Smooth muscle cell (in vitro differentiated cells): ENCODE data around the gene POLD1. TPM values are rescaled to one million over a fixed set of nuclear protein-coding genes. Genes with fewer than 3 reads are reported as not detected.

Experiments used
- DNase-seq: peaks from one replicate; lab custom pipeline; 2025; ENCODE audit not compliant: unreplicated experiment; lab: John Stamatoyannopoulos, UW
- H2AFZ ChIP-seq: fragments of 200-600 bp; sonication (generic); 2 replicates; pipeline ENCODE4 v1.6.0; 2016; ENCODE audit warnings: antibody characterized with exemption, low read depth, mild to moderate bottlenecking
- H3F3A ChIP-seq: fragments of 200-600 bp; sonication (generic); 2 replicates; pipeline ENCODE4 v1.6.0; 2017; ENCODE audit warnings: antibody characterized with exemption, low read depth
- H3K27ac ChIP-seq: fragments of 200-600 bp; sonication (generic); 2 replicates; pipeline ENCODE4 v1.5.1; 2016; ENCODE audit warnings: low read depth, mild to moderate bottlenecking
- H3K27me3 ChIP-seq: fragments of 200-600 bp; sonication (generic); 2 replicates; pipeline ENCODE4 v1.6.1; 2016; ENCODE audit warnings: low read depth, mild to moderate bottlenecking
- H3K36me3 ChIP-seq: fragments of 200-600 bp; sonication (generic); 2 replicates; pipeline ENCODE4 v1.5.1; 2016; ENCODE audit warnings: low read depth
- H3K4me1 ChIP-seq: fragments of 200-600 bp; sonication (generic); 2 replicates; pipeline ENCODE4 v1.5.1; 2016; ENCODE audit warnings: low read depth
- H3K4me2 ChIP-seq: fragments of 200-600 bp; sonication (generic); 2 replicates; pipeline ENCODE4 v1.6.0; 2016; ENCODE audit warnings: mild to moderate bottlenecking
- H3K4me3 ChIP-seq: fragments of 200-600 bp; sonication (generic); 2 replicates; pipeline ENCODE4 v1.5.1; 2016; ENCODE audit warnings: mild to moderate bottlenecking
- H3K79me2 ChIP-seq: fragments of 200-600 bp; sonication (generic); 2 replicates; pipeline ENCODE4 v1.6.0; 2016; ENCODE audit warnings: low read depth, mild to moderate bottlenecking
- H3K9ac ChIP-seq: fragments of 200-600 bp; sonication (generic); 2 replicates; pipeline ENCODE4 v1.6.0; 2016; ENCODE audit warnings: low read depth
- H3K9me3 ChIP-seq: fragments of 200-600 bp; sonication (generic); replicated peaks from 2 replicates; pipeline ENCODE4 v1.5.1; 2016; ENCODE audit warnings: low read depth
- H4K20me1 ChIP-seq: fragments of 200-600 bp; sonication (generic); 2 replicates; pipeline ENCODE4 v1.6.0; 2016; ENCODE audit warnings: low read depth
- WGBS: methylation state at CpG from one replicate; pipeline ENCODE4 v1.1.7; 2016; ENCODE audit warnings: low lambda C conversion rate; 5-methylcytosine and 5-hydroxymethylcytosine counted together
- polyA plus RNA-seq: library from polyadenylated mRNA; unstranded; fragments of >200 nt; fragmentation: Nextera tagmentation; extraction: Ambion mirVana; gene quantifications from 2 replicates; pipeline ENCODE4 v1.2.1, GENCODE V29; 2016
- total RNA-seq: library from RNA; depleted of rRNA; stranded (reverse); fragments of >200 nt; gene quantifications from 2 replicates; pipeline ENCODE4 v1.2.3, GENCODE V29; 2014
- TF ChIP-seq, protein P1 (sequence below): fragments of 200-600 bp; sonication (generic); IDR thresholded peaks from 2 replicates; pipeline ENCODE4 v1.5.1; 2017; ENCODE audit warnings: borderline replicate concordance, mild to moderate bottlenecking, antibody characterized with exemption; ENCODE audit not compliant: insufficient read depth, poor library complexity, severe bottlenecking

Gene POLD1
- total and polyA plus RNA-seq, 2 experiments from 2014 or later = 14.9 to 37.6 TPM

- no peak overlapping the region for H2AFZ ChIP-seq
- H3K27me3 ChIP-seq = no peaks in the 10 kb centered on the region
Measured at GRCh38 chr19:50427318-50427925, 43.3 kb downstream of the POLD1 start.

DNA sequence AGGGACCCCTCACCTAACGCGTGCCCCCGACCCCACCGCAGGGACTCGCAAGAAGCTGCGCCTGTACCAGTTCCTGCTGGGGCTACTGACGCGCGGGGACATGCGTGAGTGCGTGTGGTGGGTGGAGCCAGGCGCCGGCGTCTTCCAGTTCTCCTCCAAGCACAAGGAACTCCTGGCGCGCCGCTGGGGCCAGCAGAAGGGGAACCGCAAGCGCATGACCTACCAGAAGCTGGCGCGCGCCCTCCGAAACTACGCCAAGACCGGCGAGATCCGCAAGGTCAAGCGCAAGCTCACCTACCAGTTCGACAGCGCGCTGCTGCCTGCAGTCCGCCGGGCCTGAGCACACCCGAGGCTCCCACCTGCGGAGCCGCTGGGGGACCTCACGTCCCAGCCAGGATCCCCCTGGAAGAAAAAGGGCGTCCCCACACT lies 43.9 kb downstream of the POLD1 start:
- 24% methylated on average over 31 of the region's 38 CpGs for WGBS
- Histone ChIP-seq H3K27me3 (no peaks in the 10 kb centered on the region), H4K20me1 (no peaks in the 10 kb centered on the region), H3K4me2 (peak overlapping the region; percentile 75), H3K4me3 (peak overlapping the region; percentile 40), H3K9me3 (no peaks in the 10 kb centered on the region), H3K79me2 (no peaks in the 10 kb centered on the region), H2AFZ (no peak overlapping the region), H3K27ac (no peak overlapping the region), H3K9ac (no peak overlapping the region), H3K4me1 (peaks cover 9% of the 10 kb centered on the region), H3K36me3 (no peaks in the 10 kb centered on the region), H3F3A (no peaks in the 10 kb centered on the region)
- peak; percentile 19 for DNase-seq
- TF ChIP-seq, protein P1, sequence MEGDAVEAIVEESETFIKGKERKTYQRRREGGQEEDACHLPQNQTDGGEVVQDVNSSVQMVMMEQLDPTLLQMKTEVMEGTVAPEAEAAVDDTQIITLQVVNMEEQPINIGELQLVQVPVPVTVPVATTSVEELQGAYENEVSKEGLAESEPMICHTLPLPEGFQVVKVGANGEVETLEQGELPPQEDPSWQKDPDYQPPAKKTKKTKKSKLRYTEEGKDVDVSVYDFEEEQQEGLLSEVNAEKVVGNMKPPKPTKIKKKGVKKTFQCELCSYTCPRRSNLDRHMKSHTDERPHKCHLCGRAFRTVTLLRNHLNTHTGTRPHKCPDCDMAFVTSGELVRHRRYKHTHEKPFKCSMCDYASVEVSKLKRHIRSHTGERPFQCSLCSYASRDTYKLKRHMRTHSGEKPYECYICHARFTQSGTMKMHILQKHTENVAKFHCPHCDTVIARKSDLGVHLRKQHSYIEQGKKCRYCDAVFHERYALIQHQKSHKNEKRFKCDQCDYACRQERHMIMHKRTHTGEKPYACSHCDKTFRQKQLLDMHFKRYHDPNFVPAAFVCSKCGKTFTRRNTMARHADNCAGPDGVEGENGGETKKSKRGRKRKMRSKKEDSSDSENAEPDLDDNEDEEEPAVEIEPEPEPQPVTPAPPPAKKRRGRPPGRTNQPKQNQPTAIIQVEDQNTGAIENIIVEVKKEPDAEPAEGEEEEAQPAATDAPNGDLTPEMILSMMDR = no peak

More at GRCh38 chr19:50427318-50427925, 43.3 kb downstream of the POLD1 start:
- peak overlapping the region; percentile 40 for H3K4me3 ChIP-seq
- no peaks in the 10 kb centered on the region for H4K20me1 ChIP-seq
- H3F3A ChIP-seq = no peaks in the 10 kb centered on the region
- TF ChIP-seq, protein P1 = no peak
- DNase-seq = no peak
- no peak overlapping the region for H3K27ac ChIP-seq
- H3K36me3 ChIP-seq = no peaks in the 10 kb centered on the region
- no peaks in the 10 kb centered on the region for H3K79me2 ChIP-seq
- H3K9me3 ChIP-seq = no peaks in the 10 kb centered on the region
- peak overlapping the region; percentile 75 for H3K4me2 ChIP-seq
- H3K4me1 ChIP-seq = peaks cover 4% of the 10 kb centered on the region
- no peak overlapping the region for H3K9ac ChIP-seq
- WGBS = 90% methylated on average over 25 of the region's 26 CpGs

GRCh38 chr19:50428772-50429463 lies 44.8 kb downstream of the POLD1 start:
- peaks cover 9% of the 10 kb centered on the region for H3K4me1 ChIP-seq
- H3K9me3 ChIP-seq = no peaks in the 10 kb centered on the region
- H3K4me2 ChIP-seq = no peak overlapping the region
- no peaks in the 10 kb centered on the region for H3K36me3 ChIP-seq
- no peak overlapping the region for H3K4me3 ChIP-seq
- no peaks in the 10 kb centered on the region for H3K27me3 ChIP-seq
- no peak overlapping the region for H3K27ac ChIP-seq
- no peaks in the 10 kb centered on the region for H3F3A ChIP-seq
- H2AFZ ChIP-seq = no peak overlapping the region
- 87% methylated on average over 7 of the region's 7 CpGs for WGBS
- DNase-seq = no peak
- no peak overlapping the region for H3K9ac ChIP-seq
- H4K20me1 ChIP-seq = no peaks in the 10 kb centered on the region
- TF ChIP-seq, protein P1 = no peak
- H3K79me2 ChIP-seq = no peaks in the 10 kb centered on the region

DNA sequence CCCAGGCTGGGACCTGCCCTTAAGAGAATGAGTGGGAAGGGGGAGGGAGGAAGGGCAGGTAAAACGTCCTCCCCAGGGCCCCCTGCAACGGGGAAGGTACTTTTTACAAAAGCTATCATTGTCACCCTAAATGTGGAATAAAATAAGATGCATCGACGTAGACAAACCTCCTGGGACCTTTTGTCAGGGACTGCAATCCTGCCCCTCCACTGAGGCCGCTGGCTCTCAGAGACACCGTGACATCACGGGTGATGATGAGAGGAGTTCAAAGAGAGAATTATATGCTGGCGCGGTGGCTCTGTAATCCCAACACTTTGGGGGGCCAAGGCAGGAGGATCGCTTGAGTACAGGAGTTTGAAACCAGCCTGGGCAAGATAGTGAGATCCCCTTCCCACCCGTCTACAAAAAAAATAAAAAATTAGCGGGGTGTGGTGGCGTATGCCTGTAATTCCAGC lies 46.8 kb downstream of the POLD1 start:
- H3F3A ChIP-seq = no peaks in the 10 kb centered on the region
- no peaks in the 10 kb centered on the region for H3K9me3 ChIP-seq
- WGBS = 58% methylated on average over 13 of the region's 13 CpGs
- no peaks in the 10 kb centered on the region for H4K20me1 ChIP-seq
- H3K27me3 ChIP-seq = no peaks in the 10 kb centered on the region
- no peaks in the 10 kb centered on the region for H3K79me2 ChIP-seq
- TF ChIP-seq, protein P1 = no peak
- no peak overlapping the region for H3K27ac ChIP-seq
- peak overlapping the region; percentile 90 for H2AFZ ChIP-seq
- peaks cover 9% of the 10 kb centered on the region for H3K4me1 ChIP-seq
- H3K36me3 ChIP-seq = no peaks in the 10 kb centered on the region
- peak overlapping the region; percentile 90 for H3K4me2 ChIP-seq
- no peak for DNase-seq
- H3K9ac ChIP-seq = no peak overlapping the region
- H3K4me3 ChIP-seq = peak overlapping the region; percentile 73
